Thoracic aorta (tissue), 2 donors: ENCODE results near the gene TRIM43. TPM values are rescaled to one million over a fixed set of nuclear protein-coding genes. Genes with fewer than 3 reads are reported as not detected.
"Not testable (repeated sequence)": the region's sequence is repeated elsewhere in the genome, so short reads cannot be mapped to it uniquely, and the experiment has no call there.

Experiments used
- ATAC-seq: fragments of 150-250 bp; one replicate; pipeline ENCODE4 v1.8.0; 2017; ENCODE audit warnings: low read depth; ENCODE audit not compliant: insufficient number of reproducible peaks, low FRiP score
- DNase-seq: peaks from one replicate; pipeline ENCODE4 v3.0.0-alpha.2; 2020; ENCODE audit warnings: low spot score
- H3K27ac ChIP-seq, 2 donors: fragments of 200-600 bp; sonication (generic); 1 replicate in 1 of 2; 2 replicates in 1 of 2; pipeline ENCODE4 v1.5.1; 2016; ENCODE audit warnings: mild to moderate bottlenecking in 2 of 2, moderate library complexity in 2 of 2
- H3K27me3 ChIP-seq: fragments of 200-600 bp; sonication (generic); replicated peaks from 2 replicates; pipeline ENCODE4 v1.6.0; 2016; ENCODE audit warnings: mild to moderate bottlenecking; ENCODE audit not compliant: insufficient read depth
- H3K36me3 ChIP-seq: fragments of 200-600 bp; sonication (generic); one replicate; pipeline ENCODE4 v1.5.1; 2016
- H3K4me1 ChIP-seq, 2 donors: fragments of 200-600 bp; sonication (generic); 1 replicate in 1 of 2; 2 replicates in 1 of 2; pipeline versions ENCODE4 v1.5.1 to v1.6.0; 2016; ENCODE audit warnings: low read depth in 2 of 2, mild to moderate bottlenecking in 1 of 2; ENCODE audit not compliant: control insufficient read depth in 1 of 2
- H3K4me3 ChIP-seq: fragments of 200-600 bp; sonication (generic); 2 replicates; pipeline ENCODE4 v1.5.1; 2016; ENCODE audit warnings: mild to moderate bottlenecking
- H3K9me3 ChIP-seq: fragments of 200-600 bp; sonication (generic); 2 replicates; pipeline ENCODE4 v1.5.1; 2016
- total RNA-seq, 2 donors: library from RNA; depleted of rRNA; stranded (reverse); fragments of >200 nt; gene quantifications; one replicate each; pipeline versions ENCODE4 v1.1.0 to v1.2.3, GENCODE V29; 2016

TRIM43 gene
- total RNA-seq, 2 donors from 2014 or later = not detected

DNA sequence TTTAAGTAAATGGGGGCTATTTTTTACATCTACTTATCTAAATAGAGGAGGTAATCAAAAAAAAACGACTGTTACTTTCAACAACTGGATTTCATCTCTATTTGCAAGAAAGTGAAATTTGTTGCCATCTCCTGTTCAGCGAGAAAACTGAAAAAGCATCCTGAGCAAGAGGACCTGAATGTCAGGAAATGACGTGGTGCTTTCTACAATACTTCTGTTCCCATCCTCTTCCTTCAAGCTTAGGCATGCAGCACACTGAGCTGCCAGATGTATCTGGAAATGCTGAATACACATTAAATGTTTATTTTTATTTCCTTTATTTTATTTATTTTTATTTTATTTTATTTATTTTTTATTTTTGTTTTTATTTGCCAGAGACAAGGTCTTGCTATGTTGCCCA is 21.2 kb downstream of the TRIM43 start:
- H3K4me1 ChIP-seq, ATAC-seq, H3K4me3 ChIP-seq: not testable (repeated sequence)

DNA sequence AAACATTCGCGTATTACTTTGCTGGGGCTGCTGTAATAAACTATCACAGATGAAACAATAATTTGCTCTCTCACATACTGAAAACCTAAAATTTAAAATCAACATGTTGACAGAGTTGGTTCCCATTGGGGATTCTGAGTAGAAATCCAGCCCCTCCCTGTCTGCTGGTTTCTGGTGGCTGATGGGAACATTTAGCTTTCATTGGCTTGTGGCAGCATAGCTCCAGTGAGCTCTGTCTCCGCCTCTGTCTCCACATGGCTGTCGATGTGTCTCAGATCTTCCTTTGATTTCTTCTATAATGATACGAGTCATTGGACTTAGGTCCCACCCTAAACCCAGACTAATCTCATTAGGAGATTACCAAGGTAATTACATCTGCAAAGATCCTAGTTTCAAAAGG is 30.9 kb downstream of the TRIM43 start:
- not testable (repeated sequence) for H3K27ac ChIP-seq, H3K27me3 ChIP-seq, H3K9me3 ChIP-seq, H3K36me3 ChIP-seq, H3K4me1 ChIP-seq, DNase-seq, ATAC-seq, H3K4me3 ChIP-seq

More for the DNA sequence above, 21.2 kb downstream of the TRIM43 start:
- H3K27ac ChIP-seq, DNase-seq, H3K36me3 ChIP-seq, H3K27me3 ChIP-seq, H3K9me3 ChIP-seq: not testable (repeated sequence)

DNA sequence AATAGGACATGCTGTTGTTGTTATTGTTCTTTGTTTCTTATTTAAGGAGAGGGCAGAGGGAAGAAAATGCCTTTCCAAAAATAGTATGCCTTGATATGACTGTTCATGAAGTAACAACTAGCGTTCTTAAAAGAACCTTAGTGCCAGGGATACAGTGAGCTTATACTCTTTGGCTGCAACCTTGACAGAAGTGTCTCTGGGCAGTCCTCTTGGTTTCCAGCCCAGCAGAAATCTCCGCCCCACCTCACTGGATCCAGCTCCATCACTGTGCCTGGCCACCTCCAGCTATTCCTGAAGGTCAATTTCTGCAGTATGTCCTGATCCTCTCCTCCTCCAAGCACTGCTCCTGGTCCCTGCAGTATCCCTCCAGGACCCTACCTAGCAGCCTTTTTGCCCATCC is 39.2 kb downstream of the TRIM43 start:
- not testable (repeated sequence) for H3K4me1 ChIP-seq, DNase-seq, H3K9me3 ChIP-seq, H3K36me3 ChIP-seq, ATAC-seq, H3K27ac ChIP-seq, H3K27me3 ChIP-seq, H3K4me3 ChIP-seq

DNA sequence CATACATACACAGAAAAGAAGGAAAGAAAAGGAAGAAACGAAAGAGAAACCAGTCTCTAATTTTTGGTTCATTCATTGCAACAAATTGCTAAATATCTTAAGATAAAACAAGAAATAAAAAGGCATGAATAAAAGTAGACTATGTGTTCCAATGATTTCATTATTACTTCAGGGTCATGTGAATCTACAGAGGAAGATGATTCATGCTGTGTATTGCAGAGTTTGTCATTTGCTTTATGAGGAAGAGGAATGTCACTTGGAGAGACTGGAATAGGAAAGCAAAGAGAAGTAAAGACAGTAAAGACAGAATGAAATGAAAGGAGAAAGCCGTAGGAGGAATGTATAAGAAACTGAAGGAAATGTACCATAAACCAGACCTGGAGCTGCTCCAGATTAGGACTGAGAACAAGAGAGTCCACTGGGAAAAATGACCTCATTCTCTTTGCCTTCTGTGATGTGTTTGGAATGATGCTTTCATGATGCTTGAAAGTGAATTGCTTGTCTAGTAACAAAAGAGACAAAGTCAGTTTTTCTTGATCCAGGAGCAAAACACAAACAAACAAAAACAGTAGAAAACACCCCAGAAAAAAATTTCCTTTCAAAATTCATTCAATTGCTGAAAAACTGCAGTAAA is 41.9 kb downstream of the TRIM43 start:
- not testable (repeated sequence) for H3K4me3 ChIP-seq, ATAC-seq, DNase-seq, H3K36me3 ChIP-seq, H3K4me1 ChIP-seq, H3K27me3 ChIP-seq, H3K9me3 ChIP-seq, H3K27ac ChIP-seq

DNA sequence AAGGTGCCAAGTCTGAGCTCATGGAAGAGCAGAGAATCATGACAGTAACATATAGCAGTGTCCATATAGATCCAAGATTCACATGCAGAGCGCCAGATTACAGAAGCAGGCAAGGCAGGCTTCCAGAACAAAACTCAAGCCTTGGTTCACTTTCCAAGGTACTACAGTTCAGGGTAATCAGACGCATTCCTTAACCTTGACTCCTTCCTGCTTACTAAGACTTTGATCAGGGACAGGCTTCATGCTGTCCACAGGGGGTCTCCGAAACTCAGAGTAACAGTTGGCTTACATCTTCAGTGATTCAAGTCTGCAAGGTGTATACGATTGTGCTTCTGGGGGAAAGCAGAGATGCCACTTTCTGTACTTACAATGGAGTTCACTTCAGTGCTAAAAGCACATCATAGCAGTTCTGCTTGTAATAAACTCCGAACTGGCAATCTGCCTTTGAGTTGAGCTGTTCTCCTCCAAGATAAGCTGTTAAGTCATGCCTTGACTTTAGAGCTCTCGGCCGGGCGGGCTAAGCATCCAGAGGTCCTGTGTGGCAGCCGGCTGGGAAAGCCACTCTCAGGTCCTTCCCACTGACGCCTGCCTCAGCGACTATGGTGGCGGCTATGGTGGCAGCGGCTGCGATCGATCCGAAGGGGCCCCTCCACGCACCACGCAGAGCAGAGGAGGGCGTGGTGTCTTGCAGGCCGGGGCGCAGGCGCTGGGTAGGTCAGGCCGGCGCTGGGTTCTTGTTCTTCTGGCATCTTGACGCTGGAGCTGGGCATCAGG is 48.9 kb downstream of the TRIM43 start:
- not testable (repeated sequence) for H3K27ac ChIP-seq, H3K27me3 ChIP-seq, DNase-seq, H3K36me3 ChIP-seq, H3K9me3 ChIP-seq, H3K4me1 ChIP-seq, H3K4me3 ChIP-seq
- ATAC-seq = peak; percentile 45

DNA sequence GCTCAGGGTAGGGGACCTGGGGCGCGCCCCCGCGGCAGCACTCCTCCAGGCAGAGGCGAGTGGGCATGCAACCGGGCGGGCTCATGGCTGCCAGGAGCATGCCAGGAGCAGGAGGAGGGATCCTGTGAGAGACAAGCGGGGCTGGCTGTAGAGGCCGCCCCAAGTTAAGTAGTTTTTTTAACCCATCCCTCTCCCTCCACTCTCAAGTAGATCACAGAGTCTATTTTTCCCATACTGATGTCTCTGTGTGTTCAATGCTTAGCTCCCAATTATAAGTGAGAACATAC is 49.4 kb downstream of the TRIM43 start:
- ATAC-seq, H3K27ac ChIP-seq, H3K27me3 ChIP-seq, H3K4me1 ChIP-seq, H3K9me3 ChIP-seq, H3K4me3 ChIP-seq, DNase-seq, H3K36me3 ChIP-seq: not testable (repeated sequence)

DNA sequence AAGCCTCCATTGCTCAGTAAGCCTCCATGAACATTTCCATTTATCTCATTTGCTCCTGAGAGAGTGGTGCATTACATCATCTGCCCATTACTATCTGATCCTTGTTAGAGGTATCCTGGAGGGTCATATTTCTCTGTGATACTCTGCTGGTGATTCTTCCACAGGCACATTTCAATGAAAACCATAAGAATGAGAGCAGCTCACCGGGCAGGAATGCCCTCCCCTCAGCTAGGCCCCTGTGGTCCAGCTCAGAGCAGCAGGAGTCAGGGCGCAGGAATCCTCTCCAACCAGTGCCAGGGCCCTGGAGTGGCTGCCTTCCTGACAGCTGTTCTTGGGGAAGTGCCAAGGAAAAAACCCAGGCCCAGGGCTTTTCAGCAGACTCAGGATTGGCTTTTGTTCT is 50.0 kb downstream of the TRIM43 start:
- peak overlapping the region in 1 of 2 donors; percentile 20 for H3K27ac ChIP-seq

DNA sequence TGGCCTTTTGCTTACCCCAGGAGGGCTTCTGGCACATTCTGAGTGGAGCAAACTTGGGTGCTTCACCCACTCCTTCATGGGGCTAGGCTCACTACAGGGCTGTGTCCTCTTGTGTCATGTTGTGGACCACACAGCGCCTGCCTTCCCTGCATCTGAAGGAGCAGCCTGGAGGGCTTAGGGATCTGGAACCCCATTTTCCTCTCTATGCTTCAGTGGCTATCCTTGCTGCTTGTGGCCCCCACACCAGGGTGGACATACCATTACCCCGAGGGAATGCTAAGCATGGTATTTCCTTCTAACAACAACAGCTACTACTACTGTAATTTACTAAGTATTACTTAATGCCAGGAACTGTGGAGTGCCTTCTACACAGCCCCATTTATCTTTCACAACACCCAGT is 50.6 kb downstream of the TRIM43 start:
- not testable (repeated sequence) for ATAC-seq, H3K4me3 ChIP-seq, H3K36me3 ChIP-seq, H3K9me3 ChIP-seq, H3K4me1 ChIP-seq, DNase-seq, H3K27me3 ChIP-seq
- H3K27ac ChIP-seq = peak overlapping the region in 1 of 2 donors; percentile 44

More for the DNA sequence above, 50.0 kb downstream of the TRIM43 start:
- peak; percentile 49 for ATAC-seq
- not testable (repeated sequence) for H3K4me1 ChIP-seq, H3K9me3 ChIP-seq, H3K36me3 ChIP-seq, H3K4me3 ChIP-seq, DNase-seq, H3K27me3 ChIP-seq

DNA sequence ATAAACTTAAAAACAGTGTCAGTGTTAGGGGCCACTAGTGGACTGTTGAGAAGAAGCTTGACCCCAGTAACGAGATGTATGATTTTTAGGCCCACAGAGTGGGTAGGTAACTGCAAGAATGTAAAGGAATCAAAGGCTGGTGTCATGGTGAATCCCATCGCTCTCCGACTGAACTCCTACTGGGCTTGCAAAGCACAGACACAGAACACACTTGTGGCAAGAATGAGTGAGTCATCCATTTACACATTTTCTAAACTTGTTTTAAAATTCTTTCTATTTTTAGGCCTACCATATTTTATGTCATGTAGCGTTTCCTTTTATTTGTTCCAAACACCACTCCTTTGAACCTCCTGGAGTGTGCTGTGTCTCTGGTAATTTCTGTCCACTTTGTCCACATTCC is 51.1 kb downstream of the TRIM43 start:
- H3K27me3 ChIP-seq, H3K27ac ChIP-seq, H3K4me3 ChIP-seq, DNase-seq, H3K36me3 ChIP-seq, H3K9me3 ChIP-seq, H3K4me1 ChIP-seq: not testable (repeated sequence)
- peak; percentile 26 for ATAC-seq

DNA sequence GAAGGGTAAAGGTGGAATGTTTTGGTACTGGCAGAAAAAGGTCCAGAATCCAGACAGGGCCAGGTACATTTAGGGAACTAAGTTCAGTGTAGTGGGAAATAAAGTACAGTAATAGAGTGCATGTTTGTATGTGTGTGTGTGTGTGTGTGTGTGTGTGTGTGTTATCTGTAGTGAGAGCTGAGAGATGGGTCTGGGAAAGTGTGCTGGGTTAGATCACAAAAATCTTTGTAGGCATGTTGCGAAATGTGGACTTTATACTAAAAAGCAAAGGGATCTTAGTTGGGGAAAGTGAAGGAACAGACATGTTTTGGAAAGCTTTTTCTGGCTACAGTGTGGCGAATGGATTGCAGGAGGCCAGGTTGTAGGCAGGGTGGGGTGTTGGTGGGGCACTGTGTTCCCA is 53.5 kb downstream of the TRIM43 start:
- not testable (repeated sequence) for H3K27ac ChIP-seq, ATAC-seq, H3K9me3 ChIP-seq, H3K4me1 ChIP-seq, H3K4me3 ChIP-seq, DNase-seq, H3K27me3 ChIP-seq, H3K36me3 ChIP-seq

DNA sequence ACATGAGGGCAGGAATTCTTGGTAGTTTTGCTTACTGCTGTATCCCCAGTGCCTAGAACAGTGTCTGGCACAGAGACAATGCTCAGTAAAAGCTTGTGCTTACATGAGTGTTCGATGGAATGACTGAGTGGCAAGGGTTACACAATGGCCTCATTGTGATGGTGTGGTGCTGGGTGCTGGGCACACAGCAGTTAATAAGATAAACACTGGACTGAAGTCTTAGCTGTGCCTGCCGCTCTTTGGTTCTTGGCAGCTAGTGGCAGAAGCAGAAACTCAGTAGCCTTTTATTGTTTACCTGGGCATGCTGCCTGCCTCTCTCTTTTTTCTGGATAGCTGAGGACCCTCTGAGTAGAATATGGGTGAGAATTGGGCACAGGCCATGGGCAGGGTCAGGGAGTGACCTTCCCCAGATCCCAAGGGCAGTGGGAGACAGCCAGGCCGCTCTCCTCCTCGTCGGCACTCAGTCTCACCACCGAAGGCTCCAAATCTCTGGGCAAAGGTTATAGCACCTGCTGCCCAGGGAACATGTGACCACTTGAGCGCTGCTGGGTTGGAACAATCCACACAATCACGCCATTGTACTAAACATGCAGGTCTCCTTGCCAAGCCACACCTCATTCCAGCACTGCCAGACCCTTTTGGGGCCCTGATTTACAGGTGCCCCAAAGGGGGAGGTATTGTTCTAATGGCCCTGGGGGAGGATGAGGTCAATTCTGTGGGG is 54.6 kb downstream of the TRIM43 start:
- H3K27me3 ChIP-seq, H3K4me3 ChIP-seq, H3K9me3 ChIP-seq, DNase-seq, H3K4me1 ChIP-seq, H3K36me3 ChIP-seq, ATAC-seq, H3K27ac ChIP-seq: not testable (repeated sequence)

DNA sequence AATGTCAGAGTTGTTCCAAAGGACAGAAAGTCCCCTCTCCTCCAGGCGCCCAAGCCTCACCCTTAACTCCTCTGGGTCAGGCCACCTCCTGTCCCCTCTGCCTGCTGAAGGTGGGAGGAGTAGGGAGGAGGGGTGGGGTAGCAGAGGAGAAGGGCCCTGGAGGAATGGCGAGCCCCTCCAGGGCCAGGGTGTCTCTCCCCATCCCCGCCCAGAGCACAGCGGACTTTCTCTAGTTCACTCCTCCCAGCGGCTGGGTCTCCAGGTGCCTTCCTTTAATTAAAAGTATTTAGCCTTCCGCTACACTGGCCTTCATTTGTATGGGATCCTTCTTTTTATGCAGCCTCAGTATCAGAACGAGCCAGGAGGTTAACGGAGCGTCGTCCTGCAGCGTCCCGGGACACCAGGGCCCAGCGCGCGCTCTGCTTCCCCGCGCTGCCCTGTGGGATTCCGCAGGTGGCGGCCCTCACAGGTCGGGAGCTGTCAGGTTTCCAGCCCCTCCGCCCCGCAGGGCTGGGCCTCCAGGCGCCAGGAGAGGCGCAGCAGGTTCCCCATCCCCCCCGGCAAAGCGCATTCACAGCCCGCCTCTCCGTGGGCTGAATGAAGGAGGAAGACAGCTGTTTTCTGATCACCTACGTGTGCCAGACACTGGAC is 57.2 kb downstream of the TRIM43 start:
- not testable (repeated sequence) for H3K4me3 ChIP-seq, H3K36me3 ChIP-seq, H3K4me1 ChIP-seq, H3K27ac ChIP-seq, H3K27me3 ChIP-seq, DNase-seq, ATAC-seq, H3K9me3 ChIP-seq
